Natural killer cell (primary cell): Measurements from ENCODE around the gene ASB1. TPM values are rescaled to one million over a fixed set of nuclear protein-coding genes. Genes with fewer than 3 reads are reported as not detected.

Source experiments
- ATAC-seq, 3 donors: fragments of 150-1000 bp in 2 of 3; fragments of 200-7000 bp in 1 of 3; cut with Tn5 transposase; 1 replicate in 1 of 3; 2 replicates in 2 of 3; pipeline ENCODE4 v1.10.0; 2021; ENCODE audit warnings: mild to moderate bottlenecking in 2 of 3, moderate library complexity in 2 of 3
- DNase-seq, 2 donors: peaks; one replicate each; pipeline versions ENCODE4 v3.0.0 to v3.0.0-alpha.2; 2013 to 2021; ENCODE audit warnings: mixed read lengths in 1 of 2
- H3K27ac ChIP-seq: one replicate; pipeline ENCODE4 v1.5.1; 2013; ENCODE audit warnings: mild to moderate bottlenecking, low read length
- H3K27me3 ChIP-seq: one replicate; pipeline ENCODE4 v1.6.1; 2013; ENCODE audit warnings: low read length; ENCODE audit not compliant: control insufficient read depth, insufficient read depth
- H3K36me3 ChIP-seq: one replicate; pipeline ENCODE4 v1.6.1; 2013; ENCODE audit warnings: low read length; ENCODE audit not compliant: control insufficient read depth, insufficient read depth
- H3K4me1 ChIP-seq: one replicate; pipeline ENCODE4 v1.6.1; 2013; ENCODE audit warnings: low read length; ENCODE audit not compliant: control insufficient read depth, insufficient read depth
- H3K4me3 ChIP-seq: one replicate; pipeline ENCODE4 v1.5.1; 2013; ENCODE audit warnings: low read length
- H3K9me3 ChIP-seq: one replicate; pipeline ENCODE4 v1.6.1; 2013; ENCODE audit warnings: low read length; ENCODE audit not compliant: control insufficient read depth, insufficient read depth
- H3K27ac Mint-ChIP-seq, 2 donors: one replicate each; pipeline ENCODE4 v1.8.0; 2022; ENCODE audit warnings: mild to moderate bottlenecking in 2 of 2, mixed read lengths in 2 of 2, moderate library complexity in 1 of 2
- H3K27me3 Mint-ChIP-seq, 2 donors: one replicate each; pipeline ENCODE4 v1.8.0; 2022; ENCODE audit warnings: low read depth in 2 of 2, mixed read lengths in 2 of 2
- H3K36me3 Mint-ChIP-seq: one replicate; pipeline ENCODE4 v1.8.0; 2022; ENCODE audit warnings: mixed read lengths
- H3K4me1 Mint-ChIP-seq, 2 donors: one replicate each; pipeline ENCODE4 v1.8.0; 2022; ENCODE audit warnings: mixed read lengths in 2 of 2
- H3K4me3 Mint-ChIP-seq: one replicate; pipeline ENCODE4 v1.8.0; 2022; ENCODE audit warnings: mild to moderate bottlenecking, moderate library complexity, mixed read lengths
- H3K9me3 Mint-ChIP-seq, 2 donors: one replicate each; pipeline ENCODE4 v1.8.0; 2022; ENCODE audit warnings: mixed read lengths in 2 of 2
- CTCF ChIP-seq: fragments of 200-600 bp; IDR thresholded peaks from one replicate; pipeline ENCODE4 v1.8.0; 2022; ENCODE audit warnings: antibody characterized with exemption
- WGBS: methylation state at CpG from one replicate; pipeline ENCODE4 v1.1.7; 2013; ENCODE audit warnings: missing lambda C conversion rate; ENCODE audit not compliant: insufficient coverage; 5-methylcytosine and 5-hydroxymethylcytosine counted together
- intact Hi-C: fragments of 100-400 bp; cut with micrococcal nuclease; formaldehyde crosslinking; loops from one replicate; pipeline ENCODE4 v1.14.2; 2022
- total RNA-seq, 4 donors: library from RNA; stranded (reverse); fragments of 120-200 nt in 1 of 4; gene quantifications; one replicate each; pipeline versions ENCODE4 v1.2.3 to v1.2.4, GENCODE V29; 2013 to 2022

The ASB1 gene
- total RNA-seq, 3 donors from 2014 or later (not counting 1 experiment from before 2014, with no cell fraction given): 38.3 to 47.5 (median 38.9) TPM

DNA sequence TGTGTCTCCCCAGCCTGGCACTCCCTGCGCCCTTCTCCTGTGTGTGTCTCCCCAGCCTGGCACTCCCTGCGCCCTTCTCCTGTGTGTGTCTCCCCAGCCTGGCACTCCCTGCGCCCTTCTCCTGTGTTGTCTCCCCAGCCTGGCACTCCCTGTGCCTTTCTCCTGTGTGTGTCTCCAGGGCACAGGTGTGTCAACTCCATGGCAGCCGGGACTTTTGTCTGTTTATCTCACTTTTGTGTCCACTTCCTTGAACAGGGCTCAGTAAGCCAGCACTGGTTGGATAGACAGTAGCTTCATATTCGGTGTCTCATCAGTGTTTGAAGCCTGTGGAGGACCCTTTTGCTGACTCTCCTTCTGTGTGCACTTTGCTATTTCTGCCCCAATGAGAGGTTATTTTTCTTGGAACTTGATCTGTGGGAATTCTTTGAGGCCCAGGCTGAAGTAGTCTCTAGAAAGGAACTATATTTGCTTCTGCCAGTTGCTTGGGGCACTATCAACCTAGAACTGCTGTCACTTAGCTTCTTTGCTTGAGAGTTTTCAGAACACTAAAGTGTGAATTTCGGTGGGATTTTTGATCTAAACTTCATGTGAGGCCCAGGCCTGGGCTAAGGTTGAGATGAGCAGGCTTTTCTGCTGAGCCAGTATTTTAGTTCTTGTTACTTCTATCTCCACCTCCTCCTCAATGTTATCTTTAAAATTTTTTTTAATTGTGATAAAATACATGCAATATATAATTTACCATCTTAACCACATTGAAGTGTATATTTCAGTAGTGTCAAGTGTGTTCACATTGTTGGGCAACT, 8.3 kb upstream of the ASB1 start:
- no peak overlapping the region for H3K4me3 ChIP-seq
- no peak for TF ChIP-seq CTCF
- Mint-ChIP-seq H3K27ac (no peak overlapping the region), H3K4me1 (peaks cover 0 to 14% of the 10 kb centered on the region in 2 donors), H3K36me3 (no peaks in the 10 kb centered on the region), H3K27me3 (no peaks in the 10 kb centered on the region), H3K9me3 (no peaks in the 10 kb centered on the region), H3K4me3 (no peak overlapping the region)
- no peak overlapping the region for H3K27ac ChIP-seq
- ATAC-seq: no peak
- H3K9me3 ChIP-seq: no peaks in the 10 kb centered on the region
- intact Hi-C loops: no loop called here
- 87% methylated on average over 5 of the region's 6 CpGs for WGBS
- no peaks in the 10 kb centered on the region for H3K36me3 ChIP-seq
- DNase-seq: no peak
- H3K4me1 ChIP-seq: peaks cover 7% of the 10 kb centered on the region
- no peaks in the 10 kb centered on the region for H3K27me3 ChIP-seq

- no peaks in the 10 kb centered on the region for H3K36me3 Mint-ChIP-seq
- no peaks in the 10 kb centered on the region for H3K9me3 ChIP-seq
- ATAC-seq (no peak), DNase-seq (no peak)
- no peaks in the 10 kb centered on the region for H3K27me3 Mint-ChIP-seq
- no peaks in the 10 kb centered on the region for H3K9me3 Mint-ChIP-seq
- no peaks in the 10 kb centered on the region for H3K27me3 ChIP-seq
- H3K27ac ChIP-seq: no peak overlapping the region
- WGBS: 100% methylated on average over 1 of the region's 2 CpGs
- TF ChIP-seq CTCF: no peak
- intact Hi-C loops: no loop called here
- no peak overlapping the region for H3K4me3 ChIP-seq
- H3K4me1 ChIP-seq: peaks cover 7% of the 10 kb centered on the region
- H3K4me3 Mint-ChIP-seq: no peak overlapping the region
- no peaks in the 10 kb centered on the region for H3K36me3 ChIP-seq
- H3K27ac Mint-ChIP-seq: no peak overlapping the region
- H3K4me1 Mint-ChIP-seq: peaks cover 0 to 14% of the 10 kb centered on the region in 2 donors
Observed at GRCh38 chr2:238418999-238419546, 7.7 kb upstream of the ASB1 start.

DNA sequence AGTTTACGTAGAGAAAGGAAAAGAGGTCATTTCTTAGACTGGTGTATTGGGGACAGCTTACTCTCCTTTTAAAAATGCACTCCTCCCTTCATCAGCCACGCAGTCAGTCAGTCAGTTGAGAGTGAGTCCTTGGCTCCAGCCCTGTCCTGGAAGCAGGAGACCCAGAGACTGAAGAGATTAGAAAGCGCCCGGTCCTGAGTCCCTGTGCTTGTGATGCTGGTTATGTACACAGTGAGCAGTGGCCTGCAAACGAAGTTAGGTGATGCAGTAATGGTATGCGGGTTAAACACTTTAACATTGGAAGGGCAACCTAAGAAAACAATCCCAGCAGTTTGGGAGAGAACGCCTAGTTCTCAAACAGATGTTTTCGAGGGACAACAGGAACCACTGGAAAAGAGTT, 6.3 kb upstream of the ASB1 start:
- H3K9me3 ChIP-seq: no peaks in the 10 kb centered on the region
- no peak overlapping the region for H3K27ac ChIP-seq
- intact Hi-C loops: no loop called here
- 94% methylated on average over 6 of the region's 8 CpGs for WGBS
- Mint-ChIP-seq H3K36me3 (no peaks in the 10 kb centered on the region), H3K4me3 (no peak overlapping the region), H3K27ac (no peak overlapping the region), H3K27me3 (no peaks in the 10 kb centered on the region), H3K4me1 (peaks cover 0 to 8% of the 10 kb centered on the region in 2 donors), H3K9me3 (no peaks in the 10 kb centered on the region)
- TF ChIP-seq CTCF: no peak
- no peaks in the 10 kb centered on the region for H3K36me3 ChIP-seq
- no peaks in the 10 kb centered on the region for H3K27me3 ChIP-seq
- ATAC-seq: no peak
- H3K4me3 ChIP-seq: no peak overlapping the region
- peaks cover under 1% of the 10 kb centered on the region for H3K4me1 ChIP-seq
- no peak for DNase-seq
